Globus pallidus (tissue), 1 donor: ENCODE measurements around the gene CABCOCO1.

Experiments
- DNase-seq: peaks from one replicate; pipeline ENCODE4 v3.0.0-alpha.2; 2015; ENCODE audit warnings: low spot score

The CABCOCO1 gene

DNA sequence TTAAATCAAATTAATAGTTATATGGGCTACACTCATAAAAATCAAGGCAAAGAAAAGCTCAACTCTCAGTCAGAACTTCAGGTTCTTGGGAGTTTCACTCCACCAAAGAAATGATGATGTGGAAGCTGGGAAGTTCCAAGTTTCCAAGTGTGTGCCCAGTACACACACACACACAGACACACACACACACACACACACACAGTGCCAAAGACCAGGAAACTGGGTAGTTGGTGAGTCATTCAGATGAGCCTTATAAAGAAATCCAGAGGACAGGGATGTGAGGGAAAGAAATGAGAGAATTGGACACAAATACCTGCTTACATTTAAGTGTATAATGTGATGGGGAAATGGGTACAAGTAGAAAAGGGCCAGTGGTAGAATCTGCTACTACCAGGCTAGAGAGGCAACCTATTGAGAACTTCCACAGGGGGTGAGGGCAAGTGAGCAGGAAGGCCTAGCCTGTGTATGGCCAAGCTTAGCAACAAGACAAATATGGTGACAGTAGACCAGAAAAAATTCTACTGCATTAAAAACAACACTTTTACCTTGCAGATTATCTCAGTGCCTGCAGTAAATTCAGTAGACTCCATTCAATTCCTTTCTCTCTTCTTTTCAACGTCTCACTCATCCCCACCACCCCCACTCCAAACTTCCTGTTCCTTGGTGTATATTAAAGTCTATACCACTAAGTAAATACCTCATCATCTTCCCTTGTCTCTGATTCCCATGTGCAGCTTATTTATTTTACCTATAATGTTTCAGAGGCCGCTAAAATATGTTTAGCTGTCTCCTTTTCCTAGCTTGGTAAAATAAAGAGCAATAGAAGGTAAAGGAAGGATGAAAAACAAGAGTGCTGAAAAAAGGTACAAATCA is 95.0 kb downstream of the CABCOCO1 start:
- no peak for DNase-seq

DNA sequence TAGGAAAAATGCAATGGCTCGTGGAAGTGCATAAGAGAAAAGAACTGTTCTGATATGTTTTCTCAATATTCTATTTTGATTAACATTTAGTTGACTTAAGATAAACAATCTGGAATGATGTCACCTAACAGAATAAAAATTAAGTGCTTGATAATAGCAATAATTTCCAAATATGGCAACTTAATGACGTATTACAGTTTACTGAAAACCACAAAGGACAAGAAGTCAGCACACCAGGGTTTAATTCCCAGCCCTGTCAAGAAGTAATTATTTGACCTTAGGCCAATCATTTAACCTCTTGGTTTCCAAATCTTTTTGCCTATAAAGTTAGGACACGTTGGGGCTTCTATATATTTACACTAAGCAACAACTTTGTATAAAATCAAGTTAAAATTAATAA is 95.7 kb downstream of the CABCOCO1 start:
- no peak for DNase-seq

- no peak for DNase-seq
These were observed 97.0 kb downstream of the CABCOCO1 start for GRCh38 chr10:61759751-61760150.

DNA sequence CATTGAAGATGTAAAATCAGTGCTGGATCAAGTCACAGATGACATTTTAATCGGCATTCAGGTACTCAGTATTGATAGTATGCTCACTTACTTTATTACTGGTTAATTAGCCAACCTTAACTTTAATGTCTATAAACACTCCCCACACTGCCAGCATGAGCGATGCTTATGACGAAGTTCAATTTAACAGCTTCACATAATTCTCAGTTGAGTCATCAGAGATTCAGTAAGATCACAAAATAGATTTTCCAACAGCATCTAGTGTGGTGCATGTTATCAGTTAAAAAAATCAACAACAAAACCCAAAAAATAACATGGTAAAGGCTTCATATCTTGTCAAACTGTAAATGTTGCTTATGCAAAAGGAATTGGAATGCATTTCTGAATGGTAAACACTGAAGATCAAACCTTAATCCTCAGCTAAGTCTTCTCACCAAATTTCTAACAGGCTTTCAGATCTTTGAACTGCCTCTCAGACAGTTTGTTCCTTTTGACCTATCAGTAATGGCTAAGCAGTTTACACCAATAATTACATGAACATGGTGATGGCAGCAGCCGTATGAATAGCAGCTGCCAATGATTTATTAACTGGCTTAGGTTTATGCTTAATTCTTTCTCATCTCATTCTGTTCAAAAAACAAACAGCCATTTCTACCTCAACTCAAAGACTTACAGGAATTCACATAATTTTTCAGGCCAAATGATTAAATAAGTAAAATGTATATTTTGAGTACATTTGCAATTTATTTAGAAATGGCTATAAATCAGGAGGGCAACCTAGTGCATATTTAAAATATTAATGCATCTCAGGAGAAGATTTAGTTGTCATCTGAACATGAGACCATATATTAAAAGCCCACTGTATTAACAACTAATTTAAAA is 98.5 kb downstream of the CABCOCO1 start:
- DNase-seq: no peak

DNA sequence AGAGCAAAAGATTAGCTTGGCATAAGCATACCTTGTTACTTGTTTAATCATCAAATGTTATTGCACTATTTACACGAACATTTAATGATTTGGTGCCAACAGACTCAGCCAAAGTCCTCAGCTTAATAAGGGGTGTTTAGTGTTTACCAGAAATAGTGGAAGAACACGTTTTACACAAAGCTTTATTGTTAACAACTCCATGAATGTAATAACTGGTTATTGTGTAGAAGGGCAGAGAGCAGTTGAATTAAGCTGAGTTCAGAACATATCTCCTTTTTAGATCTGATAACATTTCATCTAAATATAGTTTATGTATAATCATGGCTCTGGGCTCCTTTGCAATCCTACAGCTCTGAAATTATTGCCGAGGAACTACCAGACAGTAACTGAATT is 99.1 kb downstream of the CABCOCO1 start:
- peak; percentile 53 for DNase-seq

DNA sequence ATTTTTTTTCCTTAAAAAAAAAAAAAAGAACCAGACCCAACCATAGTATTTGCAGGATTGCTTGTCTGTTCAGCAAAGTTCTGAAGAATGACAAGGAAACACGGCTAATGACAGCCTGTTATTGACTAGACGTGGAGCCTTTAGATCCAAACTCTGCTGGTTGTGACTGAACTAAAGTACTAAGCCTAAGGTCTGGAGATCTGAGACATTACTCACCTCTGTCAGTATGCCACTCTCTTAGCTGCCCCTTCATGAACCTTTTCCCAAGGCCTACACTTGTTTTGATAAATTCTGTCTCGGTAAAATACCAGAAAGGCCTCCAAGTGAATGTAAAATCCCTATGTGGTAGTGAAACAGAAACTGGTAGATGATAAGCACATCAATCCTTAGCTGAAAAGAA is 101.0 kb downstream of the CABCOCO1 start:
- DNase-seq: no peak

GRCh38 chr10:61764486-61764885 is 101.8 kb downstream of the CABCOCO1 start:
- no peak for DNase-seq

DNA sequence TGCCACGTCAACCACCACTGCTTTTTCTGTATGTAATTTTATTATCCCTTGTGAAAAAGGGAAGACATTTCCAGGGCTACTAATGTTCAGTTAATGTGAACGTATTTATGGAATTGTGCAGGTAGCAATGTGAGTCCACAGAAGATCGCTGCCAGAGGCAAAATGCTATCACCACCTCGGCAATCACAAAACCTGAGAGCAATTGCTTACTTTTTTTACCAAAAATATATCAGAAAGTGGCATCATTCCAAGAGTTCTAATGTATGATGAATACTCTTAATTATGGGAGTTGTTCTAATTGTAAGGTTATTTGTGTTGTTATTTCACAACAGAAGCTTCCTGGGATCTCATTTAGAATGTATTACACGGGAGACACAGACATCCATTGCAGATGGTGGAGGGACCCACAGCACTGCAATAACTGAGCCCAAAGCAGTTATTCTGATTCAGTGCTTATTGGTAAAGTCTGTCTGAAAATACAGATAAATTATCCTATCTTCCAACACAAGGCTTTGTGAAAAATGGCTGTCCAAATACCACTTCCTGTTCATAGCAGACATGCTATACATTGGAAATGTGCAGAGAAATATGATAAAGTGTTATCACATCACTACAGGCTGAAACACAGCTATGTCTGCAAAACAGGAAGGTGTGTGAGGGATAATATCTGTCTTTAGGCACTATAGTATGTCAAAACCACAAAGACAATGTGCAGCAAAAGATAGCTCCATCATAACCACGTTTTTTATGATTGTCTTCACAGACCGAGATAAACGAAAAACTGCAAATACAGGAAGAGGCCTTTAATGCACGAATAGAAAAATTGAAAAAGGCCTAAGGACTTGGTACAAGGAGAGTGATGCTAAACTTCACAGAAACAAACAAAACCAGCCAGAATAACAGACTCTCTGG is 102.7 kb downstream of the CABCOCO1 start:
- DNase-seq: no peak

DNA sequence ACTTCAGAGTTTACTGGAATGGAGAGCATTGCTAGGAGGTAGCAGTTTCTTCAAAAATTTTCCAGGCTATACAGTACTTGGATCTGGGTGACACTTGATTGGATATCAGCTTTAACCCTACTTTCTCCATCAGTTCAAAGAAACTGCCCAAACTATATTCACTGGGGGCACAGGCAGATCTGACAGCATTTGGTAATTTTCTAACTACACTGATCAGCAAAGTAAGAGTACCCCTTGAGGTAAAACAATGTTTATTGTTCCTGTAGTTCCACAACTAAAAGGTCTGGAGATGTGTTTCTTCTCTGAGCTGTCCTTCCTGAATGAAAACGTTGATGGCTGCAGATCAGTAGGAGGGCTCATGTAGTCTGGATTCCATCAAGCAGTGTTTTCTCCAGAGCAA is 104.2 kb downstream of the CABCOCO1 start:
- no peak for DNase-seq

- DNase-seq: no peak
These were observed 111.3 kb downstream of the CABCOCO1 start for GRCh38 chr10:61774031-61774430.

GRCh38 chr10:61775111-61775510 is 112.4 kb downstream of the CABCOCO1 start:
- DNase-seq: no peak

- no peak for DNase-seq
These were observed 114.0 kb downstream of the CABCOCO1 start for GRCh38 chr10:61776615-61777266.

GRCh38 chr10:61778137-61778536 is 115.4 kb downstream of the CABCOCO1 start:
- no peak for DNase-seq

DNA sequence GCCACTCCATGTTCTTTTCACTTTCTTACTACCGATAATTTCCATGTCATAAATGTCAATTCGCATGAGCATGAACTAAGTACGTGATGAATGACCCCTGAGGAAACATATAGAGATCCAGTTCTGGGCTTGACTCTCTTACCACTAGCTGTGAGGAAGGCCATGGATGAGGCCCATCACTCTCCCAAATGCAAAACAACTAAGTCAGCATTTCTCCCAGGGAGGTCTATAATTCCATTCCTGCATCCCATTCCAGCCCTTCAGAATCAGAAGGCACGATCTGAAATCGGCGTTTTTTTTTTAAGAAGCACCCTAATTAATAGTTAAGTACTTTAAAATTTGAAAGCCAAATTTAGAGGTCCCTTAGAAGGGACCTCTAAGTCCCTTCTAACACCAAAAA is 116.5 kb downstream of the CABCOCO1 start:
- DNase-seq: no peak

GRCh38 chr10:61779950-61780659 is 117.4 kb downstream of the CABCOCO1 start:
- DNase-seq: no peak

DNA sequence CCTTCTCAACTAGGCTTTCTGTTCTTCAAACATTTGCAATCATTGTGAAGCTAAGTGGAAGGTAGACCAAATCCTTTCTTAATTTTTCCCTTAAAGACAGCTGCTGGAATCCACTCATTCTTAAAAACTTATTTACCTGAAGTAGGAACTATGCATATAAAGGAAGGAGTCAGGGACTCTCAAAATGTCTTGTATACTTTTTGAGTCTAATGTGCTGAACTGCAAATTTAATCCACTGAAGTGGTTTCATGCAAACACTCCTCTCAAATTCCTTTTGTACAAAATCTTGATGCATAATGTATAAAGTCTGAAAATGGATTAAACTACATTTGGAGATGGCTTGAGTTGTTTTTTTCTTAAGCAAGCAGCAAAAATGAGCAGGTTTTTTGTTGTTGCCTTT is 118.0 kb downstream of the CABCOCO1 start:
- no peak for DNase-seq

- no peak for DNase-seq
These were observed 119.3 kb downstream of the CABCOCO1 start for GRCh38 chr10:61781969-61782403.

DNA sequence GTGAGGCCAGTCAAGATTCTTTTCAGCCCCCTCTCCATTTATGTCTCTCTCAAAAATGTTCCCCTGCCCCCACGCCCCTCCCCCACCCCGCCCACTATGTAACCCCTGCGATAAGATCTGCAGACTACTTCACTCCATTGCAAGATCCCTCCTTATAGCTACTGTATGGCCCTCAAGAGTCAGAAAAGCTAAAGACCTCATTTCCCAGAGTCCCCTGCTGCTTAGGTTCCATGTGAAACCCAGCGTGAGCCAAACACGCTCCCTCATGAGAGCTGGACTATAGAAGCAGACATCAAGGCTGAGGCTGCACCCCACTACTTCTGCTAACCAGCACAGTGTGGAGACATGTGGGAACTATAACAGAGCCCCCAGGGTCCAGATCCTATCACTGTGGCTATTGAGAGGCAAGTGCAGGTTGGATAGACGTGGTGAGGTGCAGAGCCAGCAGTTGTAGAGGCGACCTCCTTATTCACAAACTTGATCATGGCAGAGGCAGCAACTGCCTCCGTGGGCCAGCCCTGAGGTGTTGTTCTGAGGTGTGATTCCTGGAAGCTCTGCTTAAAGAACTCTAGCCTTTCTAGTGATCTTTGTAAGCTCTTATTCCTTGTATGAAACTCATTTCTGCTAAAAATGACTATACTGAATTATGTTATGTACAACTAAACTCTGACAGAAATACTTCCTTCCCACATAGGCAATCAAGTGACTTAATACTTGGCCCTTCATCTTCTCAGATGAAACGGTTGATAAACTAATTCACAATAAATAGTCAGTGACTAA is 121.8 kb downstream of the CABCOCO1 start:
- DNase-seq: no peak

GRCh38 chr10:61785473-61786105 is 122.9 kb downstream of the CABCOCO1 start:
- DNase-seq: no peak
